H1 (cell line): ENCODE data around the gene DUSP3.

Source experiments
- CTCF ChIP-seq, 3 experiments: IDR thresholded peaks; 1 replicate in 2 of 3; 2 replicates in 1 of 3; pipeline versions ENCODE4 v1.5.1 to v1.6.1; 2011; ENCODE audit warnings: low read length in 3 of 3, mild to moderate bottlenecking in 3 of 3, inconsistent platforms in 2 of 3, low read depth in 1 of 3, moderate library complexity in 1 of 3; ENCODE audit not compliant: insufficient read depth in 1 of 3; ENCODE audit errors: control extremely low read depth in 1 of 3
- EZH2 ChIP-seq: fragments of 200-600 bp; sonication (generic); IDR thresholded peaks from 2 replicates; pipeline ENCODE4 v1.7.1; 2012; ENCODE audit warnings: low read depth, mild to moderate bottlenecking, moderate library complexity, low read length, inconsistent platforms; ENCODE audit not compliant: severe bottlenecking
- FOSL1 ChIP-seq: IDR thresholded peaks from 2 replicates; pipeline ENCODE4 v1.6.1; 2011; ENCODE audit warnings: mild to moderate bottlenecking, low read depth, low read length, moderate library complexity; ENCODE audit not compliant: insufficient read depth
- KDM1A ChIP-seq: fragments of 200-600, 300-600 bp; sonication (generic); IDR thresholded peaks from 2 replicates; pipeline ENCODE4 v1.7.1; 2016; ENCODE audit warnings: mild to moderate bottlenecking, low read length, borderline replicate concordance
- MAX ChIP-seq: IDR thresholded peaks from 2 replicates; pipeline ENCODE4 v1.6.1; 2012; ENCODE audit warnings: inconsistent platforms
- POLR2AphosphoS5 ChIP-seq: IDR thresholded peaks from 2 replicates; pipeline ENCODE4 v1.6.1; 2011; ENCODE audit warnings: low read depth, low read length

- TF ChIP-seq FOSL1: no peak
- TF ChIP-seq CTCF (IDR thresholded peaks at IDR 0.05; ENCODE audit: control extremely low read depth in 1 of 3, insufficient read depth in 1 of 3, low read depth in 1 of 3, low read length in 3 of 3): no peak
- no peak for TF ChIP-seq EZH2
- TF ChIP-seq POLR2AphosphoS5: no peak
- no peak for TF ChIP-seq KDM1A
- TF ChIP-seq MAX: no peak
Observed at GRCh38 chr17:43769426-43769825, 9.4 kb downstream of the DUSP3 start.
